ENCODE data around the gene TEX50. TPM values are rescaled to one million over a fixed set of nuclear protein-coding genes. Genes with fewer than 3 reads are reported as not detected.

TEX50 gene
- total RNA-seq, 3 donors from 2014 or later, result not detected

GRCh38 chr1:173646656-173647055, 11.5 kb downstream of the TEX50 start:
- no peaks in the 10 kb centered on the region for H3K36me3 ChIP-seq
- no peak for DNase-seq (ENCODE audit: low spot score in 2 of 2)
- no peak for TF ChIP-seq POLR2A (IDR thresholded peaks at IDR 0.05)
- no peak for TF ChIP-seq CTCF (IDR thresholded peaks at IDR 0.05)
- TF ChIP-seq POLR2AphosphoS5 (IDR thresholded peaks at IDR 0.05), result no peak
- H3K27me3 ChIP-seq, result no peaks in the 10 kb centered on the region
- no peaks in the 10 kb centered on the region for H3K4me1 ChIP-seq
- H3K27ac ChIP-seq, result no peak overlapping the region
- H3K9me3 ChIP-seq, result no peaks in the 10 kb centered on the region
- no peak overlapping the region for H3K4me3 ChIP-seq
- intact Hi-C loops (cut with DNase I; ENCODE audit: low total_unique reads), result no loop called here

GRCh38 chr1:173648880-173649605, 13.9 kb downstream of the TEX50 start:
- Histone ChIP-seq H3K4me3 (no peak overlapping the region), H3K36me3 (no peaks in the 10 kb centered on the region), H3K27ac (no peak overlapping the region), H3K9me3 (peaks cover 0 to 5% of the 10 kb centered on the region in 2 donors), H3K4me1 (no peaks in the 10 kb centered on the region), H3K27me3 (no peaks in the 10 kb centered on the region)
- TF ChIP-seq POLR2A (IDR thresholded peaks at IDR 0.05) (no peak), POLR2AphosphoS5 (IDR thresholded peaks at IDR 0.05) (no peak), CTCF (IDR thresholded peaks at IDR 0.05) (no peak)
- DNase-seq (ENCODE audit: low spot score in 2 of 2), result no peak
- intact Hi-C loops (cut with DNase I; ENCODE audit: low total_unique reads), result no loop called here

- H3K4me1 ChIP-seq, result no peaks in the 10 kb centered on the region
- H3K4me3 ChIP-seq, result no peak overlapping the region
- no peaks in the 10 kb centered on the region for H3K36me3 ChIP-seq
- H3K9me3 ChIP-seq, result peaks cover 6 to 7% of the 10 kb centered on the region in 2 donors
- no peak overlapping the region for H3K27ac ChIP-seq
- TF ChIP-seq POLR2A (IDR thresholded peaks at IDR 0.05), result no peak
- TF ChIP-seq POLR2AphosphoS5 (IDR thresholded peaks at IDR 0.05), result no peak
- TF ChIP-seq CTCF (IDR thresholded peaks at IDR 0.05), result no peak
- intact Hi-C loops (cut with DNase I; ENCODE audit: low total_unique reads), result loop anchor here (5.0 kb wide), 1 partner anchor 412 kb away; no protein-coding TSS in a partner anchor
- no peak for DNase-seq (ENCODE audit: low spot score in 2 of 2)
- no peaks in the 10 kb centered on the region for H3K27me3 ChIP-seq
Measured at GRCh38 chr1:173660306-173660705, 25.2 kb downstream of the TEX50 start.

GRCh38 chr1:173661271-173661670, 26.1 kb downstream of the TEX50 start:
- Histone ChIP-seq H3K27me3 (no peaks in the 10 kb centered on the region), H3K4me3 (no peak overlapping the region), H3K36me3 (no peaks in the 10 kb centered on the region), H3K4me1 (no peaks in the 10 kb centered on the region), H3K9me3 (no peaks in the 10 kb centered on the region), H3K27ac (no peak overlapping the region)
- TF ChIP-seq CTCF (IDR thresholded peaks at IDR 0.05), result no peak
- no peak for TF ChIP-seq POLR2A (IDR thresholded peaks at IDR 0.05)
- TF ChIP-seq POLR2AphosphoS5 (IDR thresholded peaks at IDR 0.05), result no peak
- intact Hi-C loops (cut with DNase I; ENCODE audit: low total_unique reads), result loop anchor here (5.0 kb wide), 1 partner anchor 411 kb away; no protein-coding TSS in a partner anchor
- DNase-seq (ENCODE audit: low spot score in 2 of 2), result no peak

- H3K4me3 ChIP-seq, result no peak overlapping the region
- no peaks in the 10 kb centered on the region for H3K36me3 ChIP-seq
- no peaks in the 10 kb centered on the region for H3K4me1 ChIP-seq
- TF ChIP-seq POLR2AphosphoS5 (IDR thresholded peaks at IDR 0.05), result no peak
- no peak for TF ChIP-seq POLR2A (IDR thresholded peaks at IDR 0.05)
- TF ChIP-seq CTCF (IDR thresholded peaks at IDR 0.05), result no peak
- H3K9me3 ChIP-seq, result no peaks in the 10 kb centered on the region
- no peak overlapping the region for H3K27ac ChIP-seq
- DNase-seq (ENCODE audit: low spot score in 2 of 2), result no peak
- H3K27me3 ChIP-seq, result no peaks in the 10 kb centered on the region
- intact Hi-C loops (cut with DNase I; ENCODE audit: low total_unique reads), result loop anchor here (5.0 kb wide), 1 partner anchor 411 kb away; no protein-coding TSS in a partner anchor
Measured at GRCh38 chr1:173661763-173662162, 26.6 kb downstream of the TEX50 start.

All from breast epithelium (tissue), 4 donors.